GM21786 (cell line): ENCODE measurements around the gene NTM.

Experiments
- ATAC-seq: cut with Tn5 transposase; IDR thresholded peaks from one replicate; pipeline ENCODE4 v1.9.1; 2021; ENCODE audit not compliant: unreplicated experiment

NTM gene

DNA sequence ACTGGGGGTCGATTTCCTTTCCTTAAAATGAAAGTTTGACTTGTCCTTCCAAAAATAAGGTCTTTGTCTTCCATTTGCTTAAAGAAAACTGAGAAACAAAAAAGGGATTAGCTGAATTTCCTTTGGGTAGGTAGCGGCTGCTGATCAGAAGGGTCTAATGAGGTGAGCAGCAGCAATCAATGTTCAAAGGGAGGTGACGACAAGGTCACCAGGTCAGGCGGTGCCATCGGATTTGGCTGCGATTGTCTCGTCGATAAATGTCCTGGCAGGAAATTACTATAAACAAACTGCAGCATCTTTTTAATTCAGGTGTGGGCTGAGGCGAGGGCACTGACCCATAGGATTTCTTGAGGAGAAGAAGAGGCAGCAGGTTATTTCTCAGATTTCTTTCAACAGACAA, 480.1 kb downstream of the NTM start:
- ATAC-seq, result no peak

DNA sequence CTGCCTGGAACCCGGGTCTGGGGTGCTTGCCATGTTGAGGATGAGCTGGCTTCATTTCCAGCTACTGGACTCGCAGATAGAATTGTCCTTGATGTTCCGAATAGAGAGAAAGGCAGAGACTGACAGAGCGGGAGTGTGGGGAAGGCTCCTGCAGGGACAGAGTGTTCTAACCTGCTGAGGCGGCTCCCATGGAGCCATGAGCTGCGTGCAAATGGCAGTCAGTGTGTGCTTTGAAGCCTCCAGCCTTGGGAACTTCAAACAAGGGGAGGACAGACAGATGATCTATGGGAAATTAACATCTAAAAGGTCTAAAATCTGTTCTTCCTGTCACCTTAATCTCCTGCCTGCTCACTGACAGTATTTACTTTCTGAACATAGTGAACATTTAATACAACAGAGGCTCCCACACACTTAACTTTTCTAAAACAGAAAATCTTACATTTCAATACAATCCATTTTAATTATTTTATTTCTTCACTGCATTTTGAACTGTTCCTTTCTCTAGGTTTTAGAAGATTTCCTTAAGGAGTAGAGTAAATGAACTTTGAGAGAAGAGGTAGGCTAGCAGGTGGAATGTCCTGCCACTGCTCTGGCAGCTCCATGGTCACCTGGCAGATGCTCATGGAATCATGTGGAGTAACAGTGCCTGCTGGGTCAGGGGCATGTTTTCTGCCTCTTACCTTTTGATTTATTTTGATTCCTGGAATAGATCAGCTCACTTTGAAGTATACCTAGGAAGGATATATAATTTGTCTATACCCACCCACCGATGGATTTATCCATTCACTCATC, 481.7 kb downstream of the NTM start:
- ATAC-seq, result no peak

DNA sequence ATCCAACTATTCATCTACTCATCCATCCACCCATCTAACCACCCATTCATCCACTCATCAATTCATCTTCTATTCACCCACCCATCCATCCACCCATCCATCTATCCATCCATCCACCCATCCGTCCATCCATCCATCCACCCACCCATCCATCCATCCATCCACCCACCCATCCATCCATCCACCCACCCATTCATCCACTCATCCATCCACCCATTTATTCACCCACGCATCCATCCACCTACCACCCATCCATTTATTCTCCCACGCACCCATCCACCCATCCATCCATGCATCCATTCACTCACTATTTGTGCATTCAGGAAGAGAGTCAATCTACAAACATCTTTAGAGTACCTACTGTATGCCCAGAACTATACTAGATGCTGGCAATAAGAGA, 482.3 kb downstream of the NTM start:
- no peak for ATAC-seq

DNA sequence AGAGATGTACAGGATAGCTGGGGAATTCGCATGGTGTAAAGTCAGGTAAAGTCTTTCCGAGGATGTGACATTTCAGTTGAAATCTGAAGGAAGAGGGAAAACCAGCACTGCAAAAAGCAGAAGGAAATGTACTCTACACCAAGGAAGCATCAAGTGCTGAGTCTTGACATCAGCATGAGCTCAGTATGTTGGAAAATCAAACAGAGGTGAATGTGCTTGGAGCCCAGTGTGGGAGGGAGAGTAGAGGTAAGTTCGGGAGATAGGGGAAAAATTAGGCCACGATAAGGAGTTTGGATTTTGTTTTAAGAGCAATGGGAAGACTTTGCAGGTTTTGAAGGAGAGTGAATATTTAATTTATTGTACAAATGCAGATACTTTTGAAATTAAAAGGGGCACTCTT, 484.0 kb downstream of the NTM start:
- no peak for ATAC-seq

DNA sequence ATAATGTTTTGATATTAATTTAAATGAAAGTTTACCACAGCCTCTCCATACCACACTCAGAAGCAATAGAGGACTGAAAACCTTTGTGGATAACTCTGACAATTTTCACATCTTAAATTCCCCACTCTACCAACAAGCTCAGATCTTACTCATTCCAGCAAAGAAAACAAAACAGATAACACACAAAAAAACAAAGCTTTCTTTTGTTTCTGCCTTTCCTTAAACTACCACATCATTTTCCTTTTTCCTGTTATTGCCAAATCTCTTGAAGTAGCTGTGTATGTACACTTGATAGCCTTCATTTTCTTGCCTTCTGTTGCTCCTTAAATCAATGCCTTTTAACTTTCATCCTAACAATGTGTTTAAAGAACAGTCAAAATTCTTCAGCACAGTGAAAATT, 484.9 kb downstream of the NTM start:
- no peak for ATAC-seq

DNA sequence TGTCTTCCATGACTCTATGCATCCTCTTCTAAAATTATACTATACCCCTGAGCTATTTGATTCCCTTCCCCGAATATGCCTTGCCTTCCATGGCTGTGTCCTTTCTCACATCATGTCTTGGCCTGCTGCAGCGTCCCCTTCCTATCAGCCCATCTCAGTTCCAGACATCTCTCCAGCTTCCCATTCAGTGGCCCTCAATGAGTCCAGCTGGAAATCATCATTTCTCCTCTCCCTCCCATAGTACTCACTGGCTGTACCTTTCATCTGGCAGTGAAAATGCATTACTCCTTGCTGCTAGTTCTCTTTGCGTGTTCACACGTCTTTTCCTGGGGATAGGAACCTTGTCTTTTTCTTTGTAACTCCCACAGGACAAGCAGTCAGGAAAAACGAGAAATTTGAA, 486.8 kb downstream of the NTM start:
- ATAC-seq, result no peak

DNA sequence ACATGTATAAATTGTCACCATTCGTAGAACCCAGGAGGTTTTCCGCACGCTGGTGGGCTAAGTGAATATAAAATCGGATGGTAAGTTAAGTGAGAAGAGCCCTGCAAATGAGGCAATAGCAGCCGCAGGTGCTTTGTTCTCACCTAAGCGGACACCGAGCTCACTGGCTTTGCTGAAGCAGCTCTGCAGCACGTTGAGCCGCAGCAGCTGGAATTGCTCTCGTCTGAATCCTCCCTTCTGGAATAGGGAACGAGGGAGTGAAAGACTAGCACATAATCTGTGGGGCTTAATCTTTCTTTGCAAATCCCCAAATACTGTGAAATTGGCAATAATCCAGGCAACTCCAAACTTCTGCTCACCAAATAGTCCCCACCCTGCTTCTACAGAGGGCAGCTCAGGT, 488.1 kb downstream of the NTM start:
- no peak for ATAC-seq

DNA sequence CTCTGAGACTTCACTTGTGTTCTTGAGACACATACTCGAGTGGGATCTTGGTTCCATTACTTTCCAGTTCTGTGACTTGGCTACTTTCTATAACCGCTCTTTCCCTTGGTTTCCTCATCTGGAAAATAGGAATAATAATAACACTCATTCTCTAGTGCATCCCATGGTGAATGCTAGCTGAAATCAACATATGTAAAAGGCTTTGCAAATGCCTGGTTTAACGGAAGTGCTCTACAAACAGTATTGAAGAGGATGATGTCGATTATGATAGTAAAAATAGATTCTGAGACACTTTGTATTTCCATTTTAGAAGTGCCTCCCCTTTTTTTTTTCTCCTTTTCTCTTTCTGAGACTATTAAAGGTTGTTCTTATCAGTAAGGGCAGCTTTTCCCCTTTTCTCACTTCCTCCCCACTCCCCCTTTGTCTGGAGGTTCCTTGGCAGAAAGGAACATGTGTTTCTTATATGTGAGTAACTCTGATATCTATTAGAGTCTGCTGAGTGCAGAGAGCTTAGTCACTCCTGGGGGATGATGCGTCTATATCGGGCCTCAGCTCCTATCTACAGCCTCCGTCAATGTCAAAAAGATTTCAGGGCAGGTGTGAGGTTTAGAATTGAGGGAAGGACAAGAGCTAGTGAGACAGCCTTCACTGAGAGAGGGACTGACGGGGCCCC, 489.3 kb downstream of the NTM start:
- ATAC-seq, result no peak

DNA sequence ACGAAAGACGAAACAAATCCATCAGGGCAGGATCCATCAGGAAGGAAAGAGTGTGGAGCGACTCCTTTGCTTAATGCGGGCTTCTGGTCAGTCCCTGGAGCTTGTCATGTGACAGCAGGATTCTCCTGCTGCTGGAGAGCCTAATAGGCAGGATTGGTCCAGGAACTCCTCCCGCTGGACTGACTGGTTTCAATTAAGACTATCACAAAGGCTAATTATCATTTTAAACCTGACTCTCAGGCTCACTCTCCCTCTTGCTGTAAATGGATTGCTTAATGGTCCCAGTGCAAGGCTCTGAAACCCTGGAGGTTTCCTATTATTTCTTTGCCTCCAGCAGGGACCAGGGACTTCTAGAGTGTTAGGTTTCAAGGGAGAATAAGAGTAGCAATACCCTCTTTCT, 493.8 kb downstream of the NTM start:
- ATAC-seq, result no peak

DNA sequence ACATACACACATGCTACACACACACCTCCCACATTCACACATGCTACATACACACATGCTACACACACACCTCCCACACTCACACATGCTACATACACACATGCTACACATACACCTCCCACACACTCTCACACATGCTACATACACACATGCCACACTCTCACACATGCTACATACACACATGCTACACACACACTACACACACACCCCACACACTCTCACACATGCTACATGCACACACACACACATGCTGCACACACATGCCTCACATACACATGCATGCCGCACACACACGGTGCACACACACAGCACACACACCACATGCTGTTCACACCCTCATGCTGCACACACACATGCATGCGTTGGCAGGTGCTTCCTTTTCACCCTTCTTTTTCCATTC, 495.4 kb downstream of the NTM start:
- ATAC-seq, result no peak

DNA sequence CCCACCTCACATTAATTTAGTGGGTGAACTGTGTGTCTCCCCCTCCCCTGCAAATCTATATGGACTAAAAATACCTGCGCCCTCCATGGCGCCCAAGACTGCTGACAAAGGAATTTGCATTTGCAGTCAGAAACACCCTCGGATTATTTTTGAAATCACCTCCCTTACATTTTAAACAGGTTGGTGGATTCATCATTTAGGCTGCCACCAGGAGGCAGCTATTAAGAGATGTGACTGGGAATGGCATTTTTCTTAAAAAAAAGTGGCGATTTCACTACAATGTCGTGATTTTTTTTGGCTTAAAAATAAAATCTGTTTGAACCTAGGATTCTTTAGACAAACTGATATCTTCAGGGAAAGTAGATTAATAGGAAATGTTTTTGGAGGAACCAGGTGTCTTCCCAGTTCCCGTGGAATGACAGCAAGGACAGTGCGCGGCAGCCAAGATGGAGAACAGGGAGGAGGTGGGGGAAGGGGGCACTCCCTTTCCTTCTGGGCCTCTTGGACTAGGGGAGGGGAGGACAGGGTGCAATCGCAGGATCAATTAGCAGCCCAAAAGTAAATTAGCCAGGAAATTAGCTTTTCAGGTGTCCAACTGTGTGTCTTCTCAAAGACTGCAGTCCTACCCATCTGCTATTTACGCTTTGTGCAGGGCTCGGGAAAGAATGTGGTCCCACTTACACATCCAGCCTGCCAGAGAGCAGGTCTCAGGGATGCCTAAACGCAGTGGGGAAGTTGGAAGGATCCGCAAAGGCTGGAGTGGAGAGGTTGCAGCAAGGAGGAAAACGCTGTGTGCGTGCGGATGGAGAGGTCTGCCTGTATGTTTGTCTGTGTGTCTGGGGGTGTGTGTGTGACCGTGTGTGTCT, 496.4 kb downstream of the NTM start:
- ATAC-seq, result no peak

DNA sequence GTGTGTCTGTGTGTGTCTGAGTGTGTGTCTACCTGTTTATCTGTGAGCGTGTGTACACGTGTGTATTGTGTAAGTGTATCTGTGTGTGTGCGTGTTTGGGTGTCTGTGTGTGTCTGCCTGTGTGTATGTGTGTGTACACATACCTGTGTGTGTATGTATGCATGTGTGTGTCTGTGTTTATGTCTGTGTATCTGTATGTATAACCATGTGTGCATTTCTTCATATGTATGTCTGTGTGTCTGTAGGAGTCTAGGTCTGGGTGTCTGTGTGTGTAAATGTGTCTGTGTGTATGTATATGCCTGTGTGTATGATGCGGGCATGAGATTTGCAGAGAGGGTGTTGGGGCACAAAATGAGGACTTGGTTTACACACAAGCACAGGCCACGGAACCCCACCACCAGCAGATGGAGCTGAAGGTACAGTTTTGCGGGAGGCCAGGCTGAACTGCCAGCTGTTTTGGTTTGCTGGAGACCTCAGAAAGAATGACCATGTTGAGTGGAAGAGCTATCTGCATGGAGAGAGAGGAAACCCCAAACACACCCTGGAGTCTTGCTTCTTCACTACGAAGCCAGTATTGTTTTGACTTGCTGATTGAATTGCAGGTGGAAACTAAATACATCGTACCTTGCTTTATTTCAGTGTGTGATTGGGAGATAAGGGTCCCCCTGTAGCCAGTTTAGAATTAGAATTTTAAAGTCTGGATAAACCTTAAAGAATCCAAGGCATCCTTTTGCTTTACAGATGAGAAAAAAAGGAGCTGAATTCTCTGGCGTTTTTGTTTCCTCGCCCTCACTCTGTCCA, 497.2 kb downstream of the NTM start:
- ATAC-seq, result peak; percentile 81

DNA sequence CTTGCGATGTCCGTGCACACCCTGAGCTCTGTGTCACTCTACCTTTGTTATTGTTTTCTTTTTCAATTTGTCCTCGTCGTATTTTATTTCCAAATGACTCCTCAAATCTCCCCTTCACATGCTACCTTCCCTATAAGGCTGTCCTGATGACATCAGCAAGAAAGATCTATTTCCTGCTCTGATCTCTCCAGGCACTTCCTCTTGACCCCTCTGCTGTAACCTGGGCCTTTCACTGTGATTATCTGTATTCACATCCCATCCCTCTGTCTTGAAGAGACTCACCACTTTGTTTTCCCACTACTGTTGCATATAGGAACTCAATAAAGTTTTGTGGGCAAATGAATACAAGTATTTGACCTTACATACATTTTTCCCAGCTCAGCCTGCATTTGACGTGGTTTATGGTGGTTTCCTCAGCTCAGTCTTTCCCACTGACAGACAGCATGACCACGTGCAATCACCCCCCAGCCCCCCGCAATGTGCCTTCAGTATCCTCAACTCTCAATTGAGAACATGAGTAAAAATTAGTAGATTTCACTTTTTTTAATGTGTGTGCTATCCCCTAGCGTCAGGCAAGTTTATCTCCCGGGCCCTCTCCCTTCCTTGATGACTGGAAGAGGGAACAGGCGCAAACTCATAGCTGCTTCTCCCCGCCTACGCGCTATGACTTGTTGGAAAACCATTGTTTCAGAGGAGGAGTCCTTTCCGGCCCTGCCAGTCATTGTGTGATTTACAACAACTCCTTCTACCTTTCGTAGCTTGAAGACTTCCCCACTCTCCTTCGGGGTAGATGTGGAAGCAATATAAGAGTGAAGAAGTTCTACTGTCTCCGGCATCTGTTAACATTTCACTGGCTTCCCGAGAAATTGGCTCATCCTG, 498.5 kb downstream of the NTM start:
- no peak for ATAC-seq

DNA sequence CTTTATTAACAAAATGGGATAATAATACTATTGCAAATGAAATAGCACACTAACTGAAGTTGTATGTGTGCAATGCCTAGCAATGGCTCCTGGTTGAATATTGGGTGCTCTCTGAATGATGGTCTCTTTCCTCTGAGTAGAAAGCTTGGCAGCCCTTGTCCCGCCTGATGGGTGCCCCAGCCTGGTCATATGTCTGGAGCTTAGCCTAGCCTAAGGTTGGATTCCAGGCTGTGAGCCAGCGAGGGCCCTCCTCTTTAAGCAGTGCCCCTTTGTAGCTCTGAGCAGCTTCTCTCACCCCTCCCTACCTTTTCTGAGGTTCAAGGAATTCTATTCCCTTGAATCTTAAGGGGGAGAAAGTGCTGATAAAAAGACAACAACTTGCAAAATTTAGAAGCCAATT, 499.9 kb downstream of the NTM start:
- ATAC-seq, result no peak

DNA sequence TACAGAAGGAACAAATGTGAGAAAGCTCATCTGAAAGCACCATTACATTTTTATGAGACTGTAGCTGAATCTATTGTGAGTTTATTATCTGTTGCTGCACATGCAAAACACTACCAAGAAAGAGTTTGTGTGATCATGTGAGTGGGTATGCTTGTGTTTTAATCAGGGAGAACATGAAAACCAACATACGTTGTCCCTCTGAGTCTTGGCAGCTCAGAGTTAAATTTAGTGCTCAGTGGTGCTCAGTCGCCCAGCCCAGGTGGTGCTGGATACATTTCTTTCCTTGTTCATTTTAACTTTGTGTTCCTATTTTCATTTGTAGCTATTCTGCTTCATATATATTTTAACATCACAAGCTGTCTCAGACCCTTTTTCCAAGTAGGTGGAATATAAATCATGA, 500.6 kb downstream of the NTM start:
- no peak for ATAC-seq

DNA sequence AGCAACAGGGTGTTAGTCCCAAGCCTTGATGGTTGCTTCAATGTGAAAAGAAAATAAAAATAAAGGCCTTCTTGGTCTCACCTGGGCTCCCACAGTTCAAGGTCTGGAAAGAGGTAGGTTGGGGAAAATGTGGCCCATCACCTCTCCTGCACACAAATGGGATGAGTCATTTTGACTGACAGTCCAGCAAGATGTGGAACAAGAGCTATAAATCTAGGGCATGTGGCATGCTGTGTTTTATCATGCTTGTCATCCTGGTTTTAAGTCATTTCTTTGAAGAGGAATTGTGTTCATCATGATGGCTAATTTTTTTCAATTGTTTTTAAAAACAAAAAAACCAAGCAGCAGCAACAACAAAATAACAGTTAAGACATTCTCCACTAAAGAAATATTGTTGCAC, 503.7 kb downstream of the NTM start:
- ATAC-seq, result no peak

DNA sequence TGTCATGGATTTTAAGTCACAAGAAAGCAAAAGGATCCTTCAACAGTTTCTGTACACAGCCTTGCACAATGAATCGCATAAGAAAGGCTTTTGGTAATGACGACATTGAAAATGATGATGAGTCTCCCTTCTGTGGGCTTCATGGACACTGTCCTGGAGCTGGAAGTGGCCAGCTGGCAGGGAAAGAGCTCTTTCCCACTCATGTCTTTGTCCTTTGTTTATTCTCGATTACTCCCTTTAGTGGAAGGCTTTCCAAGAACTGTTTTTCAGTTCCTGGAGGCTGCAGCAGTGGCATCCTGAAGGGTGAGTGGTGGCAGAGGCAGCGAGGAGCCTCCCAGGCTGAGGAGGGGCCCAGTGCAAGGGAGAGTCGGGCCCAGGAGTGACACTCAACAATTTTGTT, 505.2 kb downstream of the NTM start:
- ATAC-seq, result no peak

DNA sequence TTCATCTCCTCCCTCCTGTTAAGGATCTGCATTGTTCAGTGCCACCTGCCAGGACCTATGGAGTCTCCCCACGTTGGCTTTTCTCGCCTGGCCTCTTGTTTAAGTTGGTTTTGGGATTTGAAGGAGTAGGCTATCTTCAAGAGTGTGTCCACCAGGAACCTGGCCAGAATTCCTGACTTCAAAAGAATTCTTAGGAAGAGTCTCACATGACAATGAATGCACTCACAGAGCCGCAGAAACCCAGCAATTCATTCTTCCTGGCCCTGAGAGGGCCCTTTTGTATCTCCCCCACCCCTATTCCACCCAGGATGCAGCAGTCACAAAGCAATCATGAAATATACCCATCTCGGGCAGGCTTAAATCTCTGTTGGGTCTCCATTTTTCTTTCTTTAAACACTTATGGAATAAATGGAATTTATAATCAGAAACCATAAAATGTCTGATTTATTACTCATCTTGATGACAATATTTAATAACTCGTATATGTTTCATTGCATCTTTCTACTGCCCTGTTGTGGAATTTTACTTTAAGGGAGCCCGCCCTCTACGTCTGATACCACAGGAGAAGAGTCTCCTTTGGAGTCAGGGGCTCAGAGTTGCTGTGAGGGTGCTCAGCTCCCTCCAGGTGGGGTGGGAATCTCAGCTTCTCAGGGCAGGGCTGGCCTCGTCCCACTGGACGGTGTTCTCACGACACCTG, 507.0 kb downstream of the NTM start:
- ATAC-seq, result no peak

DNA sequence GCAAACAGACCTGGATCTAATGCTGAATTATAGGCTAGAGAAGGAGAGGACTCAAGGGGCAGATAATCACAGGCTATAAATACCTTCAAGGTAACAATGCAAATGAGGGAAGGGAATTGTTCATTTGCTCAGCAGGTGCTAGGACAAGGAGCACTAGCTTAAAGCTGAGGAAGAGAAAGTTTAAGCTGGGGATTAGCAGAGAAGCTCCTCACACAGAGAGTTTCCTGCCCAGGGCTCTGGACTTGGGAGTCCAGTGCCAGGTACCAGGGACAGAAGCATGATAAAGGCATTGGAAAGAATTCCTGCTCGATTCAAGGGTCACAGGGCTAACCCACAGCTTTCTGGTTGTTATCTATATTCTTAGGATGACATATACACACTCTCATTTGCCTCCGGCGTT, 509.9 kb downstream of the NTM start:
- no peak for ATAC-seq

DNA sequence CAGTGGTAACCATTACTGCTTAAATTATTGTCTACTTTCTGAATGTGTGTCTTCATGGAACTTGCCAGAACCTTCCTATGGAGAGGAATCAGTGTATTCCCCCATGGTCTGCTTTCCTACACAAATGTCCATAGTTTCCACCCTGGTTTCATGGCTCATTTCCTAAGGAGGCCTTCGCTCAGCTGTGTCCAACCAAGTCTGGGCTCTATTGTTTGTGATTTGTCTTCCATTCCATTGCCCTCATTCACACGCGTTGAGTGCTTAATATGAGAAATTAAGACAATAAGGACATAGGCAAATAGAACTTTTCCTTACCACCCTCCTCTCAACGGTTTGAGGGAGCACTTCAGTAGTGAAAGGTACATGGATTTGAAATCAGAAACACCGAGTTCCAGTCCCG, 510.6 kb downstream of the NTM start:
- ATAC-seq, result no peak
